Panc1 (cell line): ENCODE measurements around the gene IL1R1.

ENCODE experiments used
- POLR2AphosphoS5 ChIP-seq: IDR thresholded peaks from 2 replicates; pipeline ENCODE4 v1.6.1; 2012; ENCODE audit warnings: mild to moderate bottlenecking, low read depth, low read length, moderate library complexity
- TCF7L2 ChIP-seq: IDR thresholded peaks from 2 replicates; pipeline ENCODE4 v1.6.1; 2011; ENCODE audit warnings: mild to moderate bottlenecking, low read depth, low read length, inconsistent platforms
- TF ChIP-seq, protein P1 (sequence below): fragments of 450-650 bp; IDR thresholded peaks from 2 replicates; pipeline ENCODE4 v1.5.1; 2017; ENCODE audit warnings: mild to moderate bottlenecking

DNA sequence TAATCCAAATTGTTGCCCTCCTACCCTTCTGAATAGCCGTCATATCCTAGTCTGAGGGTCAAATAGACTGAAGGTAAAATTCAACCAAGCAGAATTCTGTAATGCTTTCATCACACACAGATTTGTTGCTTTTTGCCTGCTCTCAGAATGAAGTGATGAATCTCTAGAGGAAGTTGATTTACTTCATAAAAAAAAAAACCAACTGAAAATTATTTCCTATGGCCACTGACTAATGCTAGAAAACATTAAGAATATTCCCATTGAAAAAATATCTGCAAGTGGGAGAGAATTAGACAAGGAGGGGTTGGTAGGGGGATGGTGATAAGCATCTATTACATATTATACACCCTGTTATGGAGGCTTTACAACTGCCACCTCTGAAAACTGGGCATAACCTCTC, 42.0 kb downstream of the IL1R1 start:
- TF ChIP-seq, protein P1, sequence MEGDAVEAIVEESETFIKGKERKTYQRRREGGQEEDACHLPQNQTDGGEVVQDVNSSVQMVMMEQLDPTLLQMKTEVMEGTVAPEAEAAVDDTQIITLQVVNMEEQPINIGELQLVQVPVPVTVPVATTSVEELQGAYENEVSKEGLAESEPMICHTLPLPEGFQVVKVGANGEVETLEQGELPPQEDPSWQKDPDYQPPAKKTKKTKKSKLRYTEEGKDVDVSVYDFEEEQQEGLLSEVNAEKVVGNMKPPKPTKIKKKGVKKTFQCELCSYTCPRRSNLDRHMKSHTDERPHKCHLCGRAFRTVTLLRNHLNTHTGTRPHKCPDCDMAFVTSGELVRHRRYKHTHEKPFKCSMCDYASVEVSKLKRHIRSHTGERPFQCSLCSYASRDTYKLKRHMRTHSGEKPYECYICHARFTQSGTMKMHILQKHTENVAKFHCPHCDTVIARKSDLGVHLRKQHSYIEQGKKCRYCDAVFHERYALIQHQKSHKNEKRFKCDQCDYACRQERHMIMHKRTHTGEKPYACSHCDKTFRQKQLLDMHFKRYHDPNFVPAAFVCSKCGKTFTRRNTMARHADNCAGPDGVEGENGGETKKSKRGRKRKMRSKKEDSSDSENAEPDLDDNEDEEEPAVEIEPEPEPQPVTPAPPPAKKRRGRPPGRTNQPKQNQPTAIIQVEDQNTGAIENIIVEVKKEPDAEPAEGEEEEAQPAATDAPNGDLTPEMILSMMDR, result no peak
- TF ChIP-seq TCF7L2, result no peak
- no peak for TF ChIP-seq POLR2AphosphoS5
